H9 (cell line): ENCODE results near the gene CARD6. TPM values are rescaled to one million over a fixed set of nuclear protein-coding genes. Genes with fewer than 3 reads are reported as not detected.

Experiments
- DNase-seq: peaks from one replicate; pipeline ENCODE4 v3.0.0-alpha.2; 2017
- H2AFZ ChIP-seq: one replicate; pipeline ENCODE4 v1.6.1; 2013; ENCODE audit warnings: mild to moderate bottlenecking, low read length, control low read depth, moderate library complexity
- H2AK5ac ChIP-seq: 2 replicates; pipeline ENCODE4 v1.6.1; 2013; ENCODE audit warnings: low read length, control low read depth, mixed read lengths; ENCODE audit not compliant: insufficient read length
- H2BK120ac ChIP-seq: one replicate; pipeline ENCODE4 v1.6.1; 2013; ENCODE audit warnings: low read depth, mild to moderate bottlenecking, low read length, control low read depth, inconsistent platforms; ENCODE audit not compliant: poor library complexity, severe bottlenecking
- H2BK12ac ChIP-seq: 2 replicates; pipeline ENCODE4 v1.6.1; 2013; ENCODE audit warnings: low read length, control low read depth, mixed read lengths, low read depth; ENCODE audit not compliant: insufficient read length
- H2BK15ac ChIP-seq: 2 replicates; pipeline ENCODE4 v1.6.1; 2013; ENCODE audit warnings: low read depth, low read length, control low read depth
- H2BK20ac ChIP-seq: one replicate; pipeline ENCODE4 v1.6.1; 2013; ENCODE audit warnings: low read depth, mild to moderate bottlenecking, low read length, control low read depth, inconsistent platforms; ENCODE audit not compliant: poor library complexity, severe bottlenecking
- H2BK5ac ChIP-seq: 2 replicates; pipeline ENCODE4 v1.6.1; 2013; ENCODE audit warnings: low read length, control low read depth, mixed read lengths; ENCODE audit not compliant: insufficient read length
- H3K14ac ChIP-seq: 2 replicates; pipeline ENCODE4 v1.6.1; 2013; ENCODE audit warnings: low read length, control low read depth; ENCODE audit not compliant: insufficient read depth
- H3K18ac ChIP-seq: 2 replicates; pipeline ENCODE4 v1.6.1; 2013; ENCODE audit warnings: low read depth, mild to moderate bottlenecking, mixed read lengths, low read length, control low read depth; ENCODE audit not compliant: insufficient read length
- H3K23ac ChIP-seq: 2 replicates; pipeline ENCODE4 v1.6.1; 2013; ENCODE audit warnings: low read length, control low read depth, mixed read lengths, low read depth; ENCODE audit not compliant: insufficient read length
- H3K23me2 ChIP-seq: 2 replicates; pipeline ENCODE4 v1.6.1; 2013; ENCODE audit warnings: low read depth, mild to moderate bottlenecking, mixed read lengths, low read length, control low read depth; ENCODE audit not compliant: insufficient read length, poor library complexity, severe bottlenecking
- H3K27ac ChIP-seq: 2 replicates; pipeline ENCODE4 v1.5.1; 2013; ENCODE audit warnings: low read length, control low read depth, mixed read lengths, low read depth; ENCODE audit not compliant: insufficient read length
- H3K27me3 ChIP-seq: 2 replicates; pipeline ENCODE4 v1.6.1; 2013; ENCODE audit warnings: low read length, control low read depth, inconsistent platforms; ENCODE audit not compliant: insufficient read depth
- H3K4ac ChIP-seq: 2 replicates; pipeline ENCODE4 v1.6.1; 2013; ENCODE audit warnings: low read depth, mild to moderate bottlenecking, control low read depth, inconsistent platforms, low read length, moderate library complexity
- H3K4me1 ChIP-seq: 2 replicates; pipeline ENCODE4 v1.6.1; 2013; ENCODE audit warnings: low read length, control low read depth, inconsistent platforms; ENCODE audit not compliant: insufficient read depth
- H3K4me2 ChIP-seq: 2 replicates; pipeline ENCODE4 v1.6.1; 2013; ENCODE audit warnings: low read length, control low read depth, mixed read lengths; ENCODE audit not compliant: insufficient read length, insufficient read depth
- H3K56ac ChIP-seq: 2 replicates; pipeline ENCODE4 v1.6.1; 2013; ENCODE audit warnings: low read depth, mild to moderate bottlenecking, mixed read lengths, low read length, control low read depth; ENCODE audit not compliant: insufficient read length
- H3K79me1 ChIP-seq: 2 replicates; pipeline ENCODE4 v1.6.1; 2013; ENCODE audit warnings: low read depth, mild to moderate bottlenecking, moderate library complexity, low read length, control low read depth, inconsistent platforms; ENCODE audit not compliant: insufficient read depth, poor library complexity, severe bottlenecking
- H3K79me2 ChIP-seq: 2 replicates; pipeline ENCODE4 v1.6.1; 2013; ENCODE audit warnings: low read length, control low read depth, inconsistent platforms; ENCODE audit not compliant: insufficient read depth
- H3K9ac ChIP-seq: 2 replicates; pipeline ENCODE4 v1.6.1; 2013; ENCODE audit warnings: low read length, control low read depth, mixed read lengths; ENCODE audit not compliant: insufficient read length; ENCODE audit errors: extremely low read depth
- H3K9me3 ChIP-seq: one replicate; pipeline ENCODE4 v1.6.1; 2013; ENCODE audit warnings: low read depth, low read length, inconsistent platforms; ENCODE audit not compliant: control insufficient read depth
- H3T11ph ChIP-seq: one replicate; pipeline ENCODE4 v1.6.1; 2013; ENCODE audit warnings: mild to moderate bottlenecking, low read length, control low read depth, inconsistent platforms
- H4K20me1 ChIP-seq: one replicate; pipeline ENCODE4 v1.6.1; 2013; ENCODE audit not compliant: control insufficient read depth, insufficient read length, insufficient read depth
- H4K5ac ChIP-seq: 2 replicates; pipeline ENCODE4 v1.6.1; 2013; ENCODE audit warnings: low read depth, mild to moderate bottlenecking, mixed read lengths, low read length, control low read depth; ENCODE audit not compliant: insufficient read length
- H4K8ac ChIP-seq: replicated peaks from 2 replicates; pipeline ENCODE4 v1.6.1; 2013; ENCODE audit warnings: low read length, control low read depth, mixed read lengths, low read depth; ENCODE audit not compliant: insufficient read length
- H4K91ac ChIP-seq: 2 replicates; pipeline ENCODE4 v1.6.1; 2013; ENCODE audit warnings: low read depth, mild to moderate bottlenecking, moderate library complexity, mixed read lengths, low read length, control low read depth; ENCODE audit not compliant: insufficient read length
- H3K27ac Mint-ChIP-seq, 3 experiments: 2 replicates in 2 of 3; 3 replicates in 1 of 3; pipeline ENCODE4 v1.8.0; 2020 to 2021; ENCODE audit warnings: mixed read lengths in 3 of 3, mild to moderate bottlenecking in 1 of 3, moderate library complexity in 1 of 3
- H3K27me3 Mint-ChIP-seq: 2 replicates; pipeline ENCODE4 v1.8.0; 2021; ENCODE audit warnings: low read depth, mild to moderate bottlenecking, moderate library complexity, mixed read lengths
- H3K36me3 Mint-ChIP-seq, 3 experiments: 2 replicates in 2 of 3; 3 replicates in 1 of 3; pipeline ENCODE4 v1.8.0; 2020 to 2021; ENCODE audit warnings: low read depth in 3 of 3, mixed read lengths in 3 of 3; ENCODE audit not compliant: insufficient read depth in 1 of 3
- H3K4me1 Mint-ChIP-seq, 2 experiments: 2 replicates each; pipeline ENCODE4 v1.8.0; 2020; ENCODE audit warnings: mixed read lengths in 2 of 2
- H3K4me3 Mint-ChIP-seq, 2 experiments: 2 replicates in 1 of 2; 3 replicates in 1 of 2; pipeline ENCODE4 v1.8.0; 2020 to 2021; ENCODE audit warnings: mild to moderate bottlenecking in 2 of 2, mixed read lengths in 2 of 2, moderate library complexity in 1 of 2
- H3K9me3 Mint-ChIP-seq, 2 experiments: 2 replicates in 1 of 2; 3 replicates in 1 of 2; pipeline ENCODE4 v1.8.0; 2020; ENCODE audit warnings: mild to moderate bottlenecking in 2 of 2, mixed read lengths in 2 of 2, moderate library complexity in 1 of 2
- CTCF ChIP-seq: fragments of 200-600 bp; sonication (generic); conservative IDR thresholded peaks from 3 replicates; pipeline ENCODE4 v1.8.0; 2021; ENCODE audit warnings: antibody characterized with exemption, mild to moderate bottlenecking
- WGBS: extraction: QIAGEN DNeasy Blood & Tissue Kit; methylation state at CpG from one replicate; pipeline ENCODE4 v1.1.7; 2013; ENCODE audit warnings: missing lambda C conversion rate, low lambda C conversion rate, mixed read lengths; ENCODE audit not compliant: insufficient read length; ENCODE audit errors: extremely low coverage; 5-methylcytosine and 5-hydroxymethylcytosine counted together
- total RNA-seq: library from RNA; stranded (reverse); gene quantifications from 2 replicates; pipeline ENCODE4 v1.2.1, GENCODE V29; 2021

CARD6 gene
- total RNA-seq, 1 experiment from 2014 or later: 0.35 TPM

GRCh38 chr5:40877371-40877988 lies 36.3 kb downstream of the CARD6 start:
- H3K18ac ChIP-seq: no peak overlapping the region
- H3K23me2 ChIP-seq: no peaks in the 10 kb centered on the region
- no peak overlapping the region for H3K4me2 ChIP-seq
- H3K4me1 ChIP-seq: no peaks in the 10 kb centered on the region
- no peak overlapping the region for H4K5ac ChIP-seq
- WGBS: no CpG with 5 or more reads among the region's 6 CpGs
- H2BK12ac ChIP-seq: no peak overlapping the region
- H3K23ac ChIP-seq: no peak overlapping the region
- DNase-seq: no peak
- no peaks in the 10 kb centered on the region for H3K79me2 ChIP-seq
- H3K27ac ChIP-seq: no peak overlapping the region
- no peaks in the 10 kb centered on the region for H3K27me3 ChIP-seq
- no peak overlapping the region for H3K4ac ChIP-seq
- H3K36me3 Mint-ChIP-seq: peaks cover 2 to 19% (median 12%) of the 10 kb centered on the region in 3 experiments; a peak in 6 of 7 replicates
- no peak overlapping the region for H3K4me3 Mint-ChIP-seq
- no peak overlapping the region for H2BK15ac ChIP-seq
- no peaks in the 10 kb centered on the region for H4K20me1 ChIP-seq
- H3K4me1 Mint-ChIP-seq: no peaks in the 10 kb centered on the region
- H3K9me3 Mint-ChIP-seq: peaks cover 18 to 22% of the 10 kb centered on the region in 2 experiments
- no peak overlapping the region for H2AK5ac ChIP-seq
- no peak overlapping the region for H2BK5ac ChIP-seq
- no peak overlapping the region for H2BK120ac ChIP-seq
- no peaks in the 10 kb centered on the region for H3K79me1 ChIP-seq
- no peak overlapping the region for H4K8ac ChIP-seq
- H3T11ph ChIP-seq: no peak overlapping the region
- H2BK20ac ChIP-seq: no peak overlapping the region
- TF ChIP-seq CTCF: no peak
- peaks cover 3% of the 10 kb centered on the region for H3K9me3 ChIP-seq
- H4K91ac ChIP-seq: no peak overlapping the region
- H3K56ac ChIP-seq: no peak overlapping the region
- no peak overlapping the region for H3K14ac ChIP-seq
- no peak overlapping the region for H3K9ac ChIP-seq
- H2AFZ ChIP-seq: no peak overlapping the region
- no peak overlapping the region for H3K27ac Mint-ChIP-seq
- no peaks in the 10 kb centered on the region for H3K27me3 Mint-ChIP-seq
